ENCODE measurements around the gene RABGEF1.

The RABGEF1 gene

GRCh38 chr7:66847879-66848790 is 107.6 kb downstream of the RABGEF1 start:
- in situ Hi-C loops (cut with MboI; ENCODE audit: low pct_unique_long_range_greater_than_20kb, low sequenced_read_pairs, unreplicated experiment): no loop called here
- no peak for DNase-seq (ENCODE audit: low spot score)
- TF ChIP-seq CTCF (IDR thresholded peaks at IDR 0.05; ENCODE audit: extremely low read depth, insufficient read depth, missing control alignments): no peak

GRCh38 chr7:66859339-66859738 is 118.8 kb downstream of the RABGEF1 start:
- no peak for DNase-seq (ENCODE audit: low spot score)
- no peak for TF ChIP-seq CTCF (IDR thresholded peaks at IDR 0.05; ENCODE audit: extremely low read depth, insufficient read depth, missing control alignments)
- in situ Hi-C loops (cut with MboI; ENCODE audit: low pct_unique_long_range_greater_than_20kb, low sequenced_read_pairs, unreplicated experiment): no loop called here

- TF ChIP-seq CTCF (IDR thresholded peaks at IDR 0.05; ENCODE audit: extremely low read depth, insufficient read depth, missing control alignments): no peak
- in situ Hi-C loops (cut with MboI; ENCODE audit: low pct_unique_long_range_greater_than_20kb, low sequenced_read_pairs, unreplicated experiment): no loop called here
- no peak for DNase-seq (ENCODE audit: low spot score)
Measured at GRCh38 chr7:66859794-66860645, 119.5 kb downstream of the RABGEF1 start.

GRCh38 chr7:66860767-66861166 is 120.2 kb downstream of the RABGEF1 start:
- DNase-seq (ENCODE audit: low spot score): no peak
- TF ChIP-seq CTCF (IDR thresholded peaks at IDR 0.05; ENCODE audit: extremely low read depth, insufficient read depth, missing control alignments): no peak
- in situ Hi-C loops (cut with MboI; ENCODE audit: low pct_unique_long_range_greater_than_20kb, low sequenced_read_pairs, unreplicated experiment): no loop called here
